ENCODE results near the gene ACLY. TPM values are rescaled to one million over a fixed set of nuclear protein-coding genes. Genes with fewer than 3 reads are reported as not detected.
A peak's percentile ranks its signal among the peaks of the same experiment; 100 is the strongest.

Gene ACLY
- total RNA-seq, 1 donor from 2014 or later: 241 TPM

GRCh38 chr17:41925991-41926590, 7.3 kb upstream of the ACLY start:
- Histone ChIP-seq H3K36me3 (ENCODE audit: control insufficient read depth, insufficient read depth, low read length) (no peaks in the 10 kb centered on the region), H3K4me3 (ENCODE audit: low read depth, low read length) (no peak overlapping the region), H3K27me3 (ENCODE audit: control insufficient read depth, insufficient read depth, low read length) (no peaks in the 10 kb centered on the region)
- DNase-seq (ENCODE audit: low read depth): no peak
- TF ChIP-seq CTCF (IDR thresholded peaks at IDR 0.05; ENCODE audit: insufficient read depth, low read length, poor library complexity, severe bottlenecking): no peak

GRCh38 chr17:41920580-41920955, 1.8 kb upstream of the ACLY start:
- no peaks in the 10 kb centered on the region for H3K36me3 ChIP-seq (ENCODE audit: control insufficient read depth, insufficient read depth, low read length)
- no peak for TF ChIP-seq CTCF (IDR thresholded peaks at IDR 0.05; ENCODE audit: insufficient read depth, low read length, poor library complexity, severe bottlenecking)
- no peaks in the 10 kb centered on the region for H3K27me3 ChIP-seq (ENCODE audit: control insufficient read depth, insufficient read depth, low read length)
- no peak for DNase-seq (ENCODE audit: low read depth)
- H3K4me3 ChIP-seq (ENCODE audit: low read depth, low read length): no peak overlapping the region

- no peak for TF ChIP-seq CTCF (IDR thresholded peaks at IDR 0.05; ENCODE audit: insufficient read depth, low read length, poor library complexity, severe bottlenecking)
- DNase-seq (ENCODE audit: low read depth): no peak
- no peaks in the 10 kb centered on the region for H3K27me3 ChIP-seq (ENCODE audit: control insufficient read depth, insufficient read depth, low read length)
- no peaks in the 10 kb centered on the region for H3K36me3 ChIP-seq (ENCODE audit: control insufficient read depth, insufficient read depth, low read length)
- H3K4me3 ChIP-seq (ENCODE audit: low read depth, low read length): no peak overlapping the region
Measured at GRCh38 chr17:41919840-41920579, 1.3 kb upstream of the ACLY start.

GRCh38 chr17:41919165-41919817, 540 bp upstream of the ACLY start:
- no peak for TF ChIP-seq CTCF (IDR thresholded peaks at IDR 0.05; ENCODE audit: insufficient read depth, low read length, poor library complexity, severe bottlenecking)
- Histone ChIP-seq H3K4me3 (ENCODE audit: low read depth, low read length) (peak overlapping the region; percentile 38), H3K27me3 (ENCODE audit: control insufficient read depth, insufficient read depth, low read length) (no peaks in the 10 kb centered on the region), H3K36me3 (ENCODE audit: control insufficient read depth, insufficient read depth, low read length) (no peaks in the 10 kb centered on the region)
- DNase-seq (ENCODE audit: low read depth): no peak

GRCh38 chr17:41917679-41918313, 955 bp downstream of the ACLY start:
- peak overlapping the region; percentile 95 for H3K4me3 ChIP-seq (ENCODE audit: low read depth, low read length)
- no peaks in the 10 kb centered on the region for H3K27me3 ChIP-seq (ENCODE audit: control insufficient read depth, insufficient read depth, low read length)
- peaks cover 2% of the 10 kb centered on the region for H3K36me3 ChIP-seq (ENCODE audit: control insufficient read depth, insufficient read depth, low read length)
- no peak for DNase-seq (ENCODE audit: low read depth)
- no peak for TF ChIP-seq CTCF (IDR thresholded peaks at IDR 0.05; ENCODE audit: insufficient read depth, low read length, poor library complexity, severe bottlenecking)

Data from kidney epithelial cell (primary cell).